ENCODE measurements around the gene CDH12. TPM values are rescaled to one million over a fixed set of nuclear protein-coding genes. Genes with fewer than 3 reads are reported as not detected.

CDH12 gene
- total RNA-seq, 2 donors from 2014 or later = not detected

DNA sequence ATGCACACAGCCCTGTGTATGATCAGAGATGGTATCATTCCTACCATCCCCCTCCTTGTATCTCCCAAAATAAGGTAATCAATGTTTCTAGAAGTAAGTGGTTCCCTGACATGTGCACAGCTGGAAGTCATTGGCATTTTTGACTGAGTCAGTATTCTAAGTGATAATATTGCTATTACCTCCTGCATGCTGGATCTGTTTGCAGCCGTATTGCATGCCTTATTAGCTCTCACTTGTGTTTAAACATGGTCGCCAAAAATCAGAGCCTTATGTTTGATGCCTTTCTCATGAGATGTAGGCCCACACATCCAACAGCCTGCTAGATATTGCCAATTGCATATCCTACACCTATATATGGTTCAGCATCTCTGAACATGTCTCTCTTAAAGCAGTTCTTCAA lies 254.3 kb downstream of the CDH12 start:
- ATAC-seq (replicated peaks) = no peak
- H3K4me3 Mint-ChIP-seq = no peak overlapping the region
- peaks cover 19% of the 10 kb centered on the region for H3K9me3 Mint-ChIP-seq
- no peaks in the 10 kb centered on the region for H3K27me3 Mint-ChIP-seq
- H3K36me3 Mint-ChIP-seq (ENCODE audit: low read depth) = no peaks in the 10 kb centered on the region
- no peak overlapping the region for H3K27ac Mint-ChIP-seq
- H3K4me1 Mint-ChIP-seq = no peaks in the 10 kb centered on the region

- Mint-ChIP-seq H3K9me3 (peaks cover 12% of the 10 kb centered on the region), H3K27ac (no peak overlapping the region), H3K4me1 (no peaks in the 10 kb centered on the region), H3K27me3 (no peaks in the 10 kb centered on the region), H3K36me3 (ENCODE audit: low read depth) (no peaks in the 10 kb centered on the region), H3K4me3 (no peak overlapping the region)
- no peak for ATAC-seq (replicated peaks)
Measured at GRCh38 chr5:22596404-22596970, 256.7 kb downstream of the CDH12 start.

DNA sequence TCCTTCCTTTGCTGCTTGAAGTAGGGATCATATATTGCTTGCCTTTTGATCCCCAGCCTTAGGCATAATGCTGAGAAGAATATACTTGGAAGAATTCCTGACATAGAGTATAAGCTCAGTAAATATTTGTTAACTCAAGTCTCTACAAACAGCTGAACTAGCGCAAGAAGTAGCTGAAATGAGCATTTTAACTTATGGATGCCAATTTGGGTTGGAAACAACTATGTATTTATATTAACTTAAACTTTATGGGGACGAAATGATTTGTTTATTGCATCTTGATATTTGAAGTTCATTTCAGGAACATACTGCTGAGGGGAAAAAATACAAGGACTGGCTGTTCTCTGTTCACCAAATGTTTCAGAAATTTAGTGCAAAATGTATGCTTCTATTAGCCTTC lies 258.7 kb downstream of the CDH12 start:
- ATAC-seq (replicated peaks) = no peak
- Mint-ChIP-seq H3K27me3 (no peaks in the 10 kb centered on the region), H3K36me3 (ENCODE audit: low read depth) (no peaks in the 10 kb centered on the region), H3K27ac (no peak overlapping the region), H3K4me1 (no peaks in the 10 kb centered on the region), H3K9me3 (peaks cover 15% of the 10 kb centered on the region), H3K4me3 (no peak overlapping the region)

- Mint-ChIP-seq H3K4me3 (no peak overlapping the region), H3K4me1 (no peaks in the 10 kb centered on the region), H3K9me3 (peaks cover 21% of the 10 kb centered on the region), H3K27ac (no peak overlapping the region), H3K27me3 (no peaks in the 10 kb centered on the region), H3K36me3 (ENCODE audit: low read depth) (no peaks in the 10 kb centered on the region)
- ATAC-seq (replicated peaks) = no peak
Measured at GRCh38 chr5:22593592-22593991, 259.6 kb downstream of the CDH12 start.

DNA sequence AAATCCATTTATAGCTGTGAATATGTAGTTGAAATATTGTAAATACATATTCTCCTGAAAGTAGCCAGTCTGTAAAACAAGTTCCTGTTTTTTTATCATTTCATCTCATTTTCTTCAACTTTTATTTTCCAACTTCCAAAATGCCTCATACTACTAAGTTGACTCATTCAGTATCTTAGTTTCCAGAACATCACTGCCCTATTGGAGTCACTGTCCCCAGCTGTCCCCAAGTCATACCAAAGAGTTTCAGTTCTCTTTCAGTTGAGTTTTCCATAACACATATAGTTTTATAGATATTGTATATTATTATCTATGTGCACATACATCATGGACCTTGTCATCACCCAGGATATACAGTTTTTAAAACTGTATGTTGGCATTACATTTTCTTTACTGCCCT lies 261.7 kb downstream of the CDH12 start:
- Mint-ChIP-seq H3K36me3 (ENCODE audit: low read depth) (no peaks in the 10 kb centered on the region), H3K4me1 (no peaks in the 10 kb centered on the region), H3K27ac (no peak overlapping the region), H3K4me3 (no peak overlapping the region), H3K27me3 (no peaks in the 10 kb centered on the region), H3K9me3 (peaks cover 18% of the 10 kb centered on the region)
- ATAC-seq (replicated peaks) = no peak

DNA sequence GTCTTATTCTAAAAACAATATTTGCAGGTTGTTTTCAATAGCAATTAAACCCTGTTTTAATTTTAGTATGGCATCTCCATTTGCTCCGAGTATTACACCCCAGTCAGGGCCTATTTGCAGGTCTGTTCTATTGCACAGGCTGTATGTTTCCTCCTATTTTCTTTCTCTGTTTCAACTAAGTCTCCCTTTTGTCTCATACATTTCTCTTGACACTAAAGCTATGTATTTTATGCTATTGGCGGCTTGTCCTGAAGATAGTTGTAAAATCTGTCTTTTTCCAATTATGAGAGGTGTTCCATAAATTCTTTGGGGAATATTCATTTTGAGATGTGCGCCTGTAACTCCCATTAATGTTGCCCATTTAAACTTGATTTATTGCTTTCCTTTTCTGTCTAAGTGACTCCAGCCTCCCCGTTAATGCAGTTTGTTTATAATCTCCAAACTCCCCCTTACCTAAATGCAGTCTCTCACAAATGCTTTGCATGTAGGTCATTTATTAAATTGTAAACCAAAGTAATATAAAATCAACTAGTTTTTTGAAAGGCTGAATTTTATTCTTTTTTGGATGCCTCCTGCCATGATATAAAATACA lies 262.4 kb downstream of the CDH12 start:
- Mint-ChIP-seq H3K27me3 (no peaks in the 10 kb centered on the region), H3K4me3 (no peak overlapping the region), H3K27ac (no peak overlapping the region), H3K4me1 (no peaks in the 10 kb centered on the region), H3K36me3 (ENCODE audit: low read depth) (no peaks in the 10 kb centered on the region), H3K9me3 (peaks cover 18% of the 10 kb centered on the region)
- no peak for ATAC-seq (replicated peaks)

- Mint-ChIP-seq H3K27me3 (no peaks in the 10 kb centered on the region), H3K36me3 (ENCODE audit: low read depth) (no peaks in the 10 kb centered on the region), H3K4me1 (no peaks in the 10 kb centered on the region), H3K27ac (no peak overlapping the region), H3K4me3 (no peak overlapping the region), H3K9me3 (peaks cover 24% of the 10 kb centered on the region)
- ATAC-seq (replicated peaks) = no peak
Measured at GRCh38 chr5:22577711-22578110, 275.4 kb downstream of the CDH12 start.

DNA sequence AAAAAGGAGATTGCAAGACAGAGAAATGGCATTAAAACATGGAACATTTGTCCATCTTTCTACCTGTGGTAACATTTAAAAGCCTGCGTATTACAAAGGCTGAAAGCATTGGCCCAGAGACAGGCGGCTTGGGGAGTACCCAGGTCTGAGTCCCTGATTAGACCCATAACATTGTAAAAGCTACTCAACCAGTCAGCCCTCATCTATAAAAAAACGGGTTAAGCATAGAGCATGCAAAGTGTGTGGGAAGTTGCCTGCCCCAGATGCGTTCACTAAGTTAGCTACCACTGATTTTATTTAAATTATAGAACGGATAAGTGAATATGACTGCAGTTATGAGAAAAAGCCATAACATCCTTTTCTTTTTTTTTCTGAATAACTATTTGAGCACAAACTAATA lies 276.1 kb downstream of the CDH12 start:
- H3K36me3 Mint-ChIP-seq (ENCODE audit: low read depth) = no peaks in the 10 kb centered on the region
- no peak for ATAC-seq (replicated peaks)
- peaks cover 19% of the 10 kb centered on the region for H3K9me3 Mint-ChIP-seq
- H3K4me3 Mint-ChIP-seq = no peak overlapping the region
- H3K4me1 Mint-ChIP-seq = no peaks in the 10 kb centered on the region
- no peaks in the 10 kb centered on the region for H3K27me3 Mint-ChIP-seq
- no peak overlapping the region for H3K27ac Mint-ChIP-seq

DNA sequence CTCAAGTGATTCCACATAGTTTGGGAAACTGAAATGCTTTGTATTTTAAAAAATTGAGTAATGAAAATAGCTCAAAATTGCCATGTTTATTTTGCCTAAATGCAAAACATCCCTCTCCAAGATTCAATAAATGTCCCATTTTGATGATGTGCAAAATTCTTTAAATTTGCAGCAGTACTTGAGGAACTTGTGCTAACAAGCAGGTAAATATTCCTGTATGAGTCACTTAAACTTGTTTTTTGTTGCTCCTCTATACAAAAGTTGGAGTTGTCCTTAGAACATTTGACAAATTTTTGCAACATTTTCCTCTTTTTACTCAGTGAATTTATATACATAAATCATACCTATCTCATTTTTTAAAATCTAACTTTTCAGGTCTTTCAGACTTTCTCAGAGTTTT lies 280.2 kb downstream of the CDH12 start:
- Mint-ChIP-seq H3K4me1 (no peaks in the 10 kb centered on the region), H3K36me3 (ENCODE audit: low read depth) (no peaks in the 10 kb centered on the region), H3K27ac (no peak overlapping the region), H3K9me3 (peaks cover 12% of the 10 kb centered on the region), H3K4me3 (no peak overlapping the region), H3K27me3 (no peaks in the 10 kb centered on the region)
- no peak for ATAC-seq (replicated peaks)

DNA sequence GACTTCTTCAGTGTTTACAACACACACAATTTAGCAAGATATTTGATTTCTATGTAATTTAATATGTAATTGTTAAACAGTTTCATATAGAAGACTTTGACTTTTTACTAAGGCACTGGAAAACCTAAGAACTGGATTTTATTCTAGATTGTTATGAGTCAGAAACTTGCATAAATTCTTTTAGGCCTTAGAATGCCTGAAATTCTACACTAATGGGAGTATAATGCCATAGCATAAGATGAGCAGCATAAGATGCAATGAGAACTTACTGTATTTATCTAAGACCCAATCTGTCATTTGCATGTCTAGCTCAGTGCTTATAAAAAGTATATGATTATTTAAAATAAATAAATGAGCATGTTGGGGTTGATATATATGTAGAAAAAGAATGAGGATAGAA lies 285.2 kb downstream of the CDH12 start:
- H3K27ac Mint-ChIP-seq = no peak overlapping the region
- no peak for ATAC-seq (replicated peaks)
- no peak overlapping the region for H3K4me3 Mint-ChIP-seq
- H3K4me1 Mint-ChIP-seq = no peaks in the 10 kb centered on the region
- H3K27me3 Mint-ChIP-seq = no peaks in the 10 kb centered on the region
- no peaks in the 10 kb centered on the region for H3K9me3 Mint-ChIP-seq
- H3K36me3 Mint-ChIP-seq (ENCODE audit: low read depth) = no peaks in the 10 kb centered on the region

GRCh38 chr5:22560147-22560546 lies 293.0 kb downstream of the CDH12 start:
- Mint-ChIP-seq H3K36me3 (ENCODE audit: low read depth) (no peaks in the 10 kb centered on the region), H3K4me3 (no peak overlapping the region), H3K27me3 (no peaks in the 10 kb centered on the region), H3K27ac (no peak overlapping the region), H3K9me3 (peaks cover 9% of the 10 kb centered on the region), H3K4me1 (no peaks in the 10 kb centered on the region)
- ATAC-seq (replicated peaks) = no peak

DNA sequence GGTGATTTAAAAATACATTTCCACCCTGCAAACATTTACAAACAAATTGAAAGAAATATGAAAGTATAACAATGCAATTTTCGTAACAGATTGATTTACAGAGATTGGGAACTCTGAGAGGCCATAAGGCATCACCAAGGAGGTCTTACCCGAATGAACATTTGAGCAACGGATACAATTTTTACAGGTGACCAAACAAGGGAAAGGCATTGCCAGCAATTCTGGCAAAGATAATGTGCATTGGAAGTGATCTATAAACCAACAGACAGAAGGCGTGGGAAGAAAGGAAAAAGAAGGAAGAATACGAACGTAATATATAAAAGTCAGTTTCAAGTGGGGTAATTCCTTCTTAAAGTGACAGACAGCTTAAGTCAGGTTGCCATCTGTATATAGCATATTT lies 295.9 kb downstream of the CDH12 start:
- H3K4me1 Mint-ChIP-seq = no peaks in the 10 kb centered on the region
- no peak overlapping the region for H3K4me3 Mint-ChIP-seq
- no peaks in the 10 kb centered on the region for H3K36me3 Mint-ChIP-seq (ENCODE audit: low read depth)
- no peaks in the 10 kb centered on the region for H3K27me3 Mint-ChIP-seq
- ATAC-seq (replicated peaks) = no peak
- H3K9me3 Mint-ChIP-seq = peaks cover 9% of the 10 kb centered on the region
- H3K27ac Mint-ChIP-seq = no peak overlapping the region

DNA sequence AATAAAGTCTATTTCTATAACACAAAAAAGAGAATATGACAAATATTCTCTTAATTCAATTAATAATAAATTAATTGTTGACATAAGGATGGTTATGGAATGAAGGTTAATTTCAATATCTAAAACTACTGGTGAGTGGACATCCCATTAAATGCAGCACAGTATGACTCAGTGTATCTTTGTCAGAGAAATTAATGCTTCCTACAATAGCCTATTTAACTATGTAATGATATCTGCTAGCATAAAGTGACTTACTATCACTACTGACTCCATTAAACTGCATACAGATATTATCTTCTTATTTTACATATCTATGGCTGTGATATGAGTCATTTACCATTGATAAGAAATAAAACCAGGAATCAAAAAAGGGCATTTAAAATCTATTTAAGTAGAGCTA lies 298.7 kb downstream of the CDH12 start:
- H3K36me3 Mint-ChIP-seq (ENCODE audit: low read depth) = no peaks in the 10 kb centered on the region
- H3K9me3 Mint-ChIP-seq = peaks cover 18% of the 10 kb centered on the region
- no peaks in the 10 kb centered on the region for H3K4me1 Mint-ChIP-seq
- ATAC-seq (replicated peaks) = no peak
- no peak overlapping the region for H3K4me3 Mint-ChIP-seq
- H3K27ac Mint-ChIP-seq = no peak overlapping the region
- H3K27me3 Mint-ChIP-seq = no peaks in the 10 kb centered on the region

- H3K4me1 Mint-ChIP-seq = no peaks in the 10 kb centered on the region
Measured at GRCh38 chr5:22549876-22550671, 303.1 kb downstream of the CDH12 start.

GRCh38 chr5:22542340-22542739 lies 310.8 kb downstream of the CDH12 start:
- Mint-ChIP-seq H3K4me1 (no peaks in the 10 kb centered on the region), H3K4me3 (no peak overlapping the region), H3K9me3 (peaks cover 8% of the 10 kb centered on the region), H3K27ac (no peak overlapping the region), H3K36me3 (ENCODE audit: low read depth) (no peaks in the 10 kb centered on the region), H3K27me3 (no peaks in the 10 kb centered on the region)
- ATAC-seq (replicated peaks) = no peak

More at GRCh38 chr5:22549876-22550671, 303.1 kb downstream of the CDH12 start:
- no peak for ATAC-seq (replicated peaks)
- Mint-ChIP-seq H3K9me3 (peaks cover 12% of the 10 kb centered on the region), H3K36me3 (ENCODE audit: low read depth) (no peaks in the 10 kb centered on the region), H3K4me3 (no peak overlapping the region), H3K27ac (no peak overlapping the region), H3K27me3 (no peaks in the 10 kb centered on the region)

Data from activated T-helper 17 cell treated with anti-CD3 and anti-CD28 coated beads, Interleukin-2, amount 50 U/mL, for 72 hours (primary cell).